Activated CD8-positive, alpha-beta memory T cell treated with anti-CD3 and anti-CD28 coated beads, Interleukin-2, amount 50 U/mL, for 4 hours (primary cell): ENCODE measurements around the gene HOXC10.

ENCODE experiments used
- DNase-seq: peaks from one replicate; pipeline ENCODE4 v3.0.0-alpha.2; 2020

The HOXC10 gene

GRCh38 chr12:53992377-53992889 lies 7.5 kb downstream of the HOXC10 start:
- DNase-seq: no peak

- no peak for DNase-seq
Observed at GRCh38 chr12:53993162-53994008, 8.4 kb downstream of the HOXC10 start.

- DNase-seq: no peak
Observed at GRCh38 chr12:53994009-53994263, 9.0 kb downstream of the HOXC10 start.

GRCh38 chr12:53994264-53995001 lies 9.5 kb downstream of the HOXC10 start:
- no peak for DNase-seq

- DNase-seq: no peak
Observed at GRCh38 chr12:53995002-53995377, 10.0 kb downstream of the HOXC10 start.

- DNase-seq: no peak
Observed at GRCh38 chr12:53995378-53996239, 10.7 kb downstream of the HOXC10 start.

GRCh38 chr12:53996240-53997203 lies 11.6 kb downstream of the HOXC10 start:
- no peak for DNase-seq

- no peak for DNase-seq
Observed at GRCh38 chr12:53997204-53998109, 12.5 kb downstream of the HOXC10 start.

GRCh38 chr12:53998110-53998899 lies 13.4 kb downstream of the HOXC10 start:
- no peak for DNase-seq

GRCh38 chr12:53998900-53999236 lies 13.9 kb downstream of the HOXC10 start:
- no peak for DNase-seq

GRCh38 chr12:53999559-54000115 lies 14.7 kb downstream of the HOXC10 start:
- no peak for DNase-seq

GRCh38 chr12:54000116-54001114 lies 15.5 kb downstream of the HOXC10 start, which contains the start of gene HOXC9:
TSS of gene HOXC9 (plus strand) at chr12:54000161. CDS start at chr12:54000189, 28 bp downstream.
- no peak for DNase-seq

- DNase-seq: no peak
Observed at GRCh38 chr12:54001283-54002187, 16.6 kb downstream of the HOXC10 start.

GRCh38 chr12:54002278-54002914 lies 17.4 kb downstream of the HOXC10 start:
- DNase-seq: no peak

- DNase-seq: no peak
Observed at GRCh38 chr12:54002915-54003389, 18.0 kb downstream of the HOXC10 start.

- no peak for DNase-seq
Observed at GRCh38 chr12:54003625-54004024, 18.7 kb downstream of the HOXC10 start.
